Activated gamma-delta T cell treated with Interleukin-2 at 50 U/mL for 16 hours (primary cell): ENCODE data around the gene SNRPD1.
"Not testable (repeated sequence)": the region's sequence is repeated elsewhere in the genome, so short reads cannot be mapped to it uniquely, and the experiment has no call there.

Source experiments
- DNase-seq: peaks from one replicate; pipeline ENCODE4 v3.0.0-alpha.2; 2020

SNRPD1 gene

DNA sequence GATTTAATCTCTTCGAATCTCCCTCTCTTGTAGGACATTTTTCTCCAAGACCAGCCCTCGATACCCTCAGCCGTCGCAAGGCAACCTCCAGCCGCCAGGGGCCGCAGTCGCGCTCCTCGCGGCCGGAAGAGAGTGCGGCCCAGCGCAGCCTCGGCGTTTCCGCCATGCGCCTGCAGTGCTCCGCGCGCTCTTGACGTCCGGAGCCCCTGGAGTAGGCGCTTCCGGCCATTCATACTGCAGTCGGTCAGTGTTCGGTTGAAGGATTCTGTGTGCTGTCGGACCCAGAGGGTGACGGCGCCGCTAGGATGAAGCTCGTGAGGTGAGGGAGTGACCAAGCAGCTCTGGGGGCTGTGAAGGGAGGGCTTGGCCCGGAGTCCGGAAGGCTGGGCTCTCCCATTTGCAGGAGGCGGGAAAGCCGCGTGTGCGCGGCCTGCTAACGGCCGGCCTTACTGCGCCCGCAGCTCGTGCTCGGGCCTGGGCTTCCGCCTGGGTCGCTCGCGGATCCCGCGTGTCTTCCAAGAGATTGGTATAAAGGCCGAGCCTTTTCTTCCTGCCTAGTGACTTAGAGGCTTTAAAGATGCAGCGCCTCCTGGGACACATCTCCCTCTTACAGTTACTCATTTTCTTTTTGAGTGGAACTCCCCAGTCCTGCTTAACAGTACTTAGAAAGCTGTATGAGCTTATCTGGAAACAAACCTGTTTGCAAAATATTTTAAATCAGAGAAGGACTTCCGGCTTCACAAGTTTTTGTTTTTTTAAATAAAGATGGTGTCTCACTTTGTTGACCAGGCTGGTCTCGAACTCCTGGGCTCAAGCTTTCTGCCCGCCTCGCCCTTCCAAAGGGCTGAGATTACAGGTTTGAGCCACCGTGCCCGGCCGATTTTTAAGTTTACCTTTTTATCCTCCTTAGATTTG lies at the start of gene SNRPD1:
Gene SNRPD1, plus strand, starts transcription at position 190 of the 915 bp plus-strand sequence. Its CDS starts 116 bp downstream, at position 306.
- DNase-seq = peak; percentile 85

- DNase-seq = no peak
Measured at GRCh38 chr18:21571772-21572171, 40.3 kb upstream of the SNRPD1 start.

- DNase-seq = no peak
Measured at GRCh38 chr18:21575656-21576055, 36.5 kb upstream of the SNRPD1 start.

GRCh38 chr18:21584391-21584790 lies 27.7 kb upstream of the SNRPD1 start:
- no peak for DNase-seq

- not testable (repeated sequence) for DNase-seq
Measured at GRCh38 chr18:21592361-21592760, 19.8 kb upstream of the SNRPD1 start.

DNA sequence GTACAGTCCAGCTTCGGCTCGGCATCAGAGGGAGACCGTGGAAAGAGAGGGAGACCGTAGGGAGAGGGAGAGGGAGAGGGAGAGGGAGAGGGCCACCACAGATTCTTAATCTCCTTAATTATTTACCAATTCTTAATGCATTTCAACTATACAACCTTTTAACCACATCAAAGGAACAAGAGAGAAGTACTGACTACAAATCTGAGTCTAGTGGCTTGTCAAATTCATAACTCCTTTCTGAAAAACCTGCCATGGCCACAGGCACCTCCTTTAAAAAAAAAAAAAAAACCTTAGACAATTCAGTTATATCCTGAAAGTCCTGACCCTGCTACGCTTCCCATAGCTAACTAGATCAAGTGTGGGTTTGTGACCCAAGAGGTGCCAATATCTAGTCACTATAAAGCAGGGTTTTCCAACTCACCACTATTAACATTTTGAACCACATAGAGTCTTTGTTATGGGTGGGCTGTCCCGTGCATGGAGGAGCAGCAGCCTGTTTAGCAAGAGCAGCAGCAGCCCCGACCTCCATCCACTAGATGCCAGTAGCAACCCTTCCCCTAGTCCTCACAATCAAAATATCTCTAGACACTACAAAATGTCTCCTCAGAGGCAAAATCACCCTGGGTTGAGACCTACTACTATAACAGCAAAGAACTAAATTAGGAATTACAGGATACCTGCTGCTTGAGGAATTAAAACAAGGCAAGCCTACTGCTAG lies 18.4 kb upstream of the SNRPD1 start:
- DNase-seq = no peak

- DNase-seq = no peak
Measured at GRCh38 chr18:21597620-21598019, 14.5 kb upstream of the SNRPD1 start.

GRCh38 chr18:21598726-21599584 lies 13.2 kb upstream of the SNRPD1 start:
- no peak for DNase-seq

DNA sequence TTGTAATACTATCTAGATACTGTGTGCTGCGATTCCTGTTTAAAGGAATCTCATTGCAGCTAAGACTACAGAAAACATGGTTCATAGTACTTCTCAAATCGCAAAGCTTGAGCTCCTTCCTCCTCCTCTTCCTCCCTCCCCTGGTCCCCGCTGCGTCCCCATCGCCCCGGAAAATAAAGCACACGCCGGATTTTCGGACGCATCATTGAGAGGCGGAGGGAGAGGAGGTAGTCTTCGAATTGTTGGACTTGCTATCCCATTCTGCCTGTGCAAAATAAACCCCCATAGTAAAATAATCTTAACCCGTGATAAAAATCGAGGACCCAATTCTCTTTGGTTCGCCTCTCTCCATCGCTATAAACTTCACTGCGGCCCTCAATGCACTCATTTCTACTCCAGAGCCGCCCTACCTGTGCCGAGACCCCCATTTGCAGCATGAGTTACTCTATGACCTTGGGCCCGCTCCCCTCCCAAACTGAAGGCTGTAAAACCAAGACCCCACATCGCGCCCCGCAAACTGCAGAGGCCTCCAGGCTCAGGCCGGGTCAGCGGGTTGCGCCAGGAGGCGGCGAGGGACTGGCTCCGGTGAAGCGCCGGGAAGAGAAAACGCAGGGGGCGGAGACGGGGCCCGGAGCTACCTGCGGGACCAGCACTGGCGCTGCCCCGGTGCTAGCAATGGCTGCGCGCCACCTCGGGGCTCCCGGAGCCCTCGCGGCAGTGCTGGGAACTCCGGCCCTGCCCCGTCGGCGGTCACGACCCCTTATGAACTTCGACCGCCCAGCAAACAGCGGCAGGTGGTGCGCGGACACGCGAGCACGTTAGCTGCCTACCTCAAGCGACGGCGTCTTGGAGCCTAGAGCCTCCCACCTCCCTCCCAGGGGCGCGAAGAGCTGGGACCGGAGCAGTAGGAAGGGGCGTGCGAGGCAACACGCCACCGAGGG lies 12.3 kb upstream of the SNRPD1 start:
- no peak for DNase-seq

GRCh38 chr18:21600526-21601410 lies 11.3 kb upstream of the SNRPD1 start, which contains the start of gene ESCO1:
Gene ESCO1 (minus strand): TSS chr18:21600704. CDS start chr18:21574843, 25,861 bp downstream.
- DNase-seq = peak; percentile 92

DNA sequence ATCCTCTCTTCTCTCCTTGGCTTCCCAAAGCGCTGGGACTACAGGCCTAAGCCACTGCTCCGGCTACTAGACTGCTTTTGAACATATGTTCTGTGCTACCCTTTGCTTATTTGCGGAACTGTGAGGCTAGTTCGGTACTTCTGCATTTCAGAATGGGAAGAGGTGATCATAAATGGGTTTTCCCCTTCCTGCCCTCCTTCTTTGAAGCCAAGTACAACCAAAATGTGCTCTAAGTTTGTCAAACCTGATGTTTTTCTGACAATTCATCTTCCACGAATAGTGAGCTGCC lies 9.9 kb upstream of the SNRPD1 start:
- no peak for DNase-seq

DNA sequence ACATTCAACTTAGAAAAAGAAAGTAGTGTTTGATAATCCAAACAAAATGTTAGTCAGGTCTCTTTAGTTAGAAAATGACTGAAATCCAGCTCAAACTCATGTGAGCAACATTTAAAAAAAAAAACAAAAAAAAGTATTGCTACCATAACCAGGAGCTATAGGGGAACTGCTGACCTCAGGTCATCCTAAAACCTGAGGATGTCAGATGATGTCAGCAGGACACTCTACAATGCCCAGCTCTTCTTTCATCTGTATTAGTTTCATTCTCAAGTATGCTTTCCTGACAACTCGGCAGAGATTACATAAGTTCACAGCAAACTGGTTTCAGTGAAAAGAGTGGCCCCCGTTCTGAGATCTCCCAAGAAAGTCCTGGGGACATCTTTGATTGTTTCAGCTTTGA lies 7.4 kb upstream of the SNRPD1 start:
- no peak for DNase-seq

DNA sequence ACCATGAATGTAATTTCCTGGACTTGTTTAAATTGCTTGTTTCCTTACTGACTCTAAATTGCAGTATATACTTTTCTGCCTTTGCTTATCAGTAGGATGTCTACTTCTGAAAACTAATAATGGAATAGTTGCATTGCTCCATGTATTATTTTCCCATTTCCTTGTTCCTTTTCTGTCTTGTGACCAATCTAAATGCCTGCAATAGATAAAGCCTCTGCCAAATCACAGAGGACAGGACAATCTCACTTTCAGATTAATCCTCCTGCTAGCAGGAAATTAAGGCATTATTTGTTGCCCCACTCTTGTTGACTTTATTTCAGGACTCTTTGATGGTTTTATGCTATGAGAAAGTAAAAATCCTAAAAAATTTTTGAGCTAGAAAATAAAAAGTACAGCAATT lies 6.9 kb upstream of the SNRPD1 start:
- no peak for DNase-seq

GRCh38 chr18:21611401-21612124 lies 551 bp upstream of the SNRPD1 start:
- not testable (repeated sequence) for DNase-seq

- not testable (repeated sequence) for DNase-seq
Measured at GRCh38 chr18:21621640-21622039, 9.5 kb downstream of the SNRPD1 start.

- no peak for DNase-seq
Measured at GRCh38 chr18:21629089-21629832, 17.1 kb downstream of the SNRPD1 start.

GRCh38 chr18:21632393-21632792 lies 20.3 kb downstream of the SNRPD1 start:
- no peak for DNase-seq

GRCh38 chr18:21634588-21635199 lies 22.6 kb downstream of the SNRPD1 start:
- no peak for DNase-seq

GRCh38 chr18:21636769-21637168 lies 24.7 kb downstream of the SNRPD1 start:
- no peak for DNase-seq
